GM21515 (cell line): Measurements from ENCODE around the gene FAM83D.
A peak's percentile ranks its signal among the peaks of the same experiment; 100 is the strongest.
"Not testable (repeated sequence)": the region's sequence is repeated elsewhere in the genome, so short reads cannot be mapped to it uniquely, and the experiment has no call there.

Experiments
- ATAC-seq: cut with Tn5 transposase; IDR thresholded peaks from one replicate; pipeline ENCODE4 v1.9.1; 2021; ENCODE audit not compliant: unreplicated experiment

The FAM83D gene

DNA sequence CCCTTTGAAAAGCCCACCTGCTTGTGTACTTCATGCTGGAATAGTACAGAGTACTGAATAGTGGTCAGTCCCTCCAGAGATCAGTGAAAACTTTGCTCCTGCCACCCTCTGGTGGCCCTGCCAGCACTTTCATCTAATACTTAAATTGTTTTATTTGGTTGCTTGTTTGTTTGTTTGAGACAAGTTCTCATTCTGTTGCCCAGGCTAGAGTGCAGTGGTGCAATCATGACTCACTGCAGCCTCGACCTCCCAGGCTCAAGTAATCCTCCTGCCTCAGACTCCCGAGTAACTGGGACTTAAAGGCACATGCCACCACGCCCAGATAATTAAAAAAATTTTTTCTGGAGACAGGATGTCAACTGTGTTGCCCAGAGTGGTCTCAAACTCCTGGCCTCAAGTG, 9.1 kb downstream of the FAM83D start:
- ATAC-seq = no peak

GRCh38 chr20:38935967-38936407, 9.8 kb downstream of the FAM83D start:
- ATAC-seq = no peak

DNA sequence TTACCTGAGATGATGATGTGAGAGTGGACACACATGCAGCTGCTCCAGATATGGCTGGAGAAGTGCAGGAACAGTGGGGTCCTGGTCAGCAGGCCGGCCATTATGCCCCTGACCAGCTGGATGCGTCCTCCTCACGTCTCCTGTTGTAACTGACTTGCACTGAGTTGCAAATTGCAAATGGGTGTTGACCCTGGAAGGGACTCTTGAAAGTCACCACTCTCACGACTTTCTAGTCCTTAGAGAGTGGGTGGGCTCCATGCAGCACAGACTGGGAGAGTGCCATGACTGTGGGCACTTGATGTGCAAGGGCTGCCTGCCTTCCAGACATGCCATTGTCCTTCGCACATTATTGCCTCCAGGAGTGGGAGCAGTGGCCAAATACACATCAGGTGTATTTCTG, 10.8 kb downstream of the FAM83D start:
- ATAC-seq = no peak

- ATAC-seq = no peak
Measured at GRCh38 chr20:38937978-38938473, 11.8 kb downstream of the FAM83D start.

DNA sequence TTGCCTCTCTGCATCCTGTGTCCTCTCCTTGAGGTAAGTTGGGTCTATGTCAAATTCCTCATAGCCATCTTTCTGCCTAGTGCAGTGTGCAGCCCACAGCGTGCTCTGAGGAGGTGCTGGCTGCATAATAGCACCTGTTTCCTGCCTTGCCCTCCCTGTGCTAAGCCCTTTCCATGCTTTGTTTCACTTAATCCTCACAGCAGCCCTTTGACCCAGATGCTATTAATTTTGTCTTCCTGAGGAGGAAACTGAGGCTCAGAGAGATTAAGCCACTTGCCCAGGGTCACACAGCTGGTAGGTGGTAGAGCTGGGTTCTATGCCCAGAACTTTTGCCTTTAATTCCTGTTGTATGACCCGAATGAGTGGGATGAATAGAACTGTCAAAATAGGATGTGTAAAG, 13.5 kb downstream of the FAM83D start:
- ATAC-seq = no peak

DNA sequence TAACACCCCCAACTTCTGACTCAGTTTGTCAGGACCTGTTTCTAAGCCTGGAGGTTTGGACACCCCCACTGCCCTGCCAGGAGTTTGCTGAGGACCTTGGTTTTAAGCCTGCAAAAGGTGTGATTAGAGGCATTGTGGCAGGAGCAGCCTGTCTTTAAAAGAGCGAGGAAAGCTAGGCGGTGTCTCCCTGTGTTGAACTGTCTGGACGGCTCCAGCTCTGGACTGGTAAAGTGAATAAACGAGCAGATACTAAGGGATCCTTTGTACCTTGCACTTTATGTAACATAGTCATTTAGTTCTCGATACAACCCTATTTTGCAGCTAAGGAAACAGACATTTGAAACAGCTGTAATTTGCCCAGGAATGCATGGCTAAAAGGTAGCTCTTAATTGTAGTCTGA, 14.4 kb downstream of the FAM83D start:
- ATAC-seq = no peak

DNA sequence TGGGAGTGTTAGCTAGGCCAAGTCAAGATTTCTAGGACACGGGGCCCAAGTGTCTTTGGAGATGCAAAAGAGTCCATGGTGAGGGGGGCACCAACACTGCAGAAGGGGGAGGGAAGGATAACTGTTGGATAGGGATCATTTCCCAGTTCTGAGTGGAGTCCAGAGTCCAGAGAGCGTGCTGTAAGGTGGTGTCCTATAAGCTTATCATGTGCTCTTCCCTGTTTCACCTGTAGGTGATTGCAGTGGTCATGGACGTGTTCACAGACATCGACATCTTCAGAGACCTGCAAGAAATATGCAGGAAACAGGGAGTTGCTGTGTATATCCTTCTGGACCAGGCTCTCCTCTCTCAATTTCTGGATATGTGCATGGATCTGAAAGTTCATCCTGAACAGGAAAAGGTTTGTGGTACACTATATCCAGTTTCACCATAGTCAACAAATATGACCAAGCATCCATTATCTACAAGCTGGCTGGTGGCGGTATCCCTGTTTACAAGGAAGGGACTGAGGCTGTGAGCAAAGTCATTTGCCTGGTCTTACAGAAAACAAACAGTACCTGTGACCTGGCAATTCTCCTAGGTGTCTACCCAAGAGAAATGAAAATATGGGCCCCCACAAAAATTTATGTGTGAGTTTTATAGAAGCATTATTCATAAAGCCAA, 15.6 kb downstream of the FAM83D start:
- ATAC-seq = no peak

- ATAC-seq = no peak
Measured at GRCh38 chr20:38945012-38945411, 18.8 kb downstream of the FAM83D start.

- no peak for ATAC-seq
Measured at GRCh38 chr20:38946836-38947235, 20.6 kb downstream of the FAM83D start.

GRCh38 chr20:38947931-38948362, 21.7 kb downstream of the FAM83D start:
- ATAC-seq = no peak

- ATAC-seq = no peak
Measured at GRCh38 chr20:38950254-38950653, 24.0 kb downstream of the FAM83D start.

GRCh38 chr20:38951611-38952010, 25.4 kb downstream of the FAM83D start:
- ATAC-seq = no peak

DNA sequence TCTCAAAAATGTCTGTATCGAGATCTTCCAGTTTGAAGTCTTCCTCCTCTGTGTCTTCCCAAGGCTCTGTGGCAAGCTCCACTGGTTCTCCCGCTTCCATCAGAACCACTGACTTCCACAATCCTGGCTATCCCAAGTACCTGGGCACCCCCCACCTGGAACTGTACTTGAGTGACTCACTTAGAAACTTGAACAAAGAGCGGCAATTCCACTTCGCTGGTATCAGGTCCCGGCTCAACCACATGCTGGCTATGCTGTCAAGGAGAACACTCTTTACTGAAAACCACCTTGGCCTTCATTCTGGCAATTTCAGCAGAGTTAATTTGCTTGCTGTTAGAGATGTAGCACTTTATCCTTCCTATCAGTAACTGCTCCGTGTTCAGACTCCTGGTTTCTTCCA, 25.9 kb downstream of the FAM83D start:
- no peak for ATAC-seq

DNA sequence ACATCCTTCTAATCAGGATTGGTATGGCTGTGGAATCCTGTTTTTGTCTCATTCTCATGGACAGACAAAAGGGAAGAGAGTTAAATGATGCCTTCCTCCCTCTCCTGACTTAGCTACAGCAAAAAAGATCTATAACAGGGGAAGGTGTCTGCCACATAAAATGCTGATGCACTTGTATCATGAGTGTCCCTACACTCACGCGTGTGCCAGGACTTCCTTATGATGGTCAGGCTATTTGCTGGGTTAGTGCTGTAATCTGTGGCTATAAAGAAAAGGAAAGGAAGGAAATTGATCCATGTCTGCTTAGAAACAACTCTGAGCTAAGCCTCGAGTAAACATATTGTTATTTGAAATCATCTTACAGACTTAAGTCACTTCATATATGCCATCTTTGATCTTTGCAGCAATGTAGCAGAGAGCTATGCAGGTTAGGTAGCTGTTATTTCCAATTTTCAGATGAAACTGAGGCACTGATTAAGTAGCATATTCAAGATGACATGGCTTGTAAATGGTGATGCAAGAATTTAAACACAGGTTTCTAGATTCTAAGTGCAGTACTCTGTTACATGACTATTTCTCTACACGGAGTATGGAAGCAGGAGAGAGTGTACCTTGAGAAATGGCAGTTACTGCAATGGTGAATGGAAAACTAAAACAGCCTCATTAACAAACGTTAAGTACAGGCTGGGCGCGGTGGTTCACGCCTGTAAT, 27.6 kb downstream of the FAM83D start:
- ATAC-seq = no peak

GRCh38 chr20:38957235-38957876, 31.1 kb downstream of the FAM83D start:
- ATAC-seq = no peak

- no peak for ATAC-seq
Measured at GRCh38 chr20:38957915-38958485, 31.8 kb downstream of the FAM83D start.

DNA sequence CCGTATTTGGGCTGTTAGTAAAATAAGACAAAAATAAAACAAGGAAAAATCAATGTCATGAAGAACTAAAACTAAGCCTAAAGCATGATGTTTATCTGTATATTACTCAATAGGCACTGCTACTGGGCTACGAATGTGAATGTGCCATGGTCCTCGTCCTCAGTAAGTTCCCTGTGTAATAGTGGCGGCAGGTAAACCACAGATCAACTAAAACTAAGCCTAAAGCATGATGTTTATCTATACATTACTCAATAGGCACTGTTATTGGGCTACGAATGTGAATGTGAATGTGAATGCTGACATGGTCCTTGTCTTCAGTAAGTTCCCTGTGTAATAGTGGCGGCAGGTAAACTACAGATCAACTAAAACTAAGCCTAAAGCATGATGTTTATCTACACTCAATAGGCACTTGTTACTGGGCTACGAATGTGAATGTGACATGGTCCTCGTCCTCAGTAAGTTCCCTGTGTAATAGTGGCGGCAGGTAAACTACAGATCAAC, 34.0 kb downstream of the FAM83D start:
- not testable (repeated sequence) for ATAC-seq

DNA sequence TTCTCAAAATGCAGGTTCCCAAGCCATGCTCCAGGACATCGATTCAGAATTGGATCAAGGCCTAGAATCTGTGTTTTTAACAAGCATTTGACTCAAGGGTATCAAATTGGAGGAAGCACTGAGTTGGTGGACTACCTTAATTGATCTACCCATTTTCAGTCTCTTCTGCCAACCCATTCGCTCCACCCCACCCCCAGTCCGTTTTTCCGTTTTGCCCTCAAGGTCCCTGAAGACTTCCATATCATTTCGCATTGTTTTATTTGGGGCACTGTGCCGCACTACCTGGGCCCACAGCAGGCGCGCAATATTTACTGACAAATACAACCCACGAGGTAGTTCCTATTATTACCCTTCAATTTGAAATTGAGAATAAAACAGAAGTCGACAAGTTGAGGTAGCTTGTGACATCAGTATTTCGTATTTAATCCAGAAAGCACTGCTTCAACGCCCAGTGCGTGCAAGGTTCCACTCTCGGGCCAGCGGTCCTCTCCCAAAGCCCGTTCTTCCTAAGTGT, 35.4 kb downstream of the FAM83D start:
- no peak for ATAC-seq

DNA sequence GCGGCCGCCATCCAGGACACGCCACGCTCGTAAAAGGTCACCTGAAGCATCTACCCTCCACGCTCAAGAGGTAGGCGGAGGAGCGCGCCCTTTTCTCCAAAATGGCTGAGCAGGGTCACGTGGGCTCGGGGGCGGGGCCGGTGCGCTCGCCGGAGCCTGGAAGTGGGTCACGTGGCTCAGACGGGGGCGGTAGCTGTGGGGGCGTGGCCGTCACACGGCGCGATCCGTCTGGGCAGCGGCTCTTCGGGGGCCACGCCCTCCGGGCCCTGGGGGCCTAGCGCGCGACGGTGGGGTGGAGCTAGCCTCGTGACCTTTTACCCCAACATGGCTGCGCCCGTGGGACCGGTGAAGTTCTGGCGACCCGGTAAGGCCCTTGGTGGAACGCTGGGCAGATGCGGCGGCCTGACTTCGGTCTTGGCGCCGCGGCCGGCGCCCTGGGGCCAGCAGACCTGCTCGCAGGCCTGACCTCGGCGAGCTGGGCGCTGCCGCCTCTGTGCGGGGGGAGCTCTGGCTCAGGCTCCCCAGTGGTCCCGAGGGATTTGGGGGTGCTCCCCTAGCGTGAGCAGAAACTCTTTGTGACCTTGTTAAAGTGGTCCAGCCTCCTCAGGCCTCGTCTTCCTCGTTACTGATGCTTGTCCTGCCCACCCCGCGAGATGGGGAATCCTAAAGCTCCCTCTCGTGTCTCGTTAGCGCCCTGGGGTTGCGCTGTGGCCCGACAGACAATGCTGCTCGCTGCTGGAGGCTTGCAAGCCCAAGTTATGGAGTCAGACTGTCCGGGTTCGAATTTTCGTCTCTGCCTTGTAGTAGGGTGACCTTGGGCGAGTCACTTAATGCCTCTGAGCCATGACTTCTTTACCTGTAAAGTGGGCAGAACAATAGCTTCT, 36.1 kb downstream of the FAM83D start, which contains the start of gene DHX35:
Gene DHX35, plus strand, starts transcription at position 301 of the 884 bp plus-strand sequence. Its CDS starts 24 bp downstream, at position 325.
- peak; percentile 94 for ATAC-seq

DNA sequence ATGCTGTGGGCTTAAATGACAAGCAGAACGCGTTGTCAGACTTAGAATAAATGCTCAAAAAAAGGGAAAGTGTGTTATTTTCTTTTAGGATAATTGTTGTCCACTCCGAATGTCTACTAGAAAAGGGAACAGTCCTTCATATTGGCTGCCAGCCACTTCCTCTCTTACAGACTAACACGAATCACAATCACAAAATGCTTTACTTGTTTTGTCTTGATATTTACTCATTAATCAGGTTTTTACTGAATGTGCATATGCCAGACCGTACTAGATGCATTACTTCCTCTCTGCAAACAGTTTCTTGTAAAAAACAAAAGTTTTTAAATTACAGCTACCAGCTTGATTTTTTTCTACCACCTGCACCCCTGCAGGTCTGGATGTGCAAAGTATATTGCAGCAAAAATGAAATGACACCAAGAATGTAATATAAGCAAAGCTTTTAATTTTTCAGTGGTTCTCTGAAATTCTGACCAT, 36.7 kb downstream of the FAM83D start:
- ATAC-seq = no peak
